Right cardiac atrium (tissue), 5 donors: Measurements from ENCODE around the gene PLCL2. TPM values are rescaled to one million over a fixed set of nuclear protein-coding genes. Genes with fewer than 3 reads are reported as not detected.
A peak's percentile ranks its signal among the peaks of the same experiment; 100 is the strongest.
"Not testable (repeated sequence)": the region's sequence is repeated elsewhere in the genome, so short reads cannot be mapped to it uniquely, and the experiment has no call there.

ENCODE experiments used
- ATAC-seq, 2 donors: fragments of 200-7000 bp; cut with Tn5 transposase; one replicate each; pipeline versions ENCODE4 v1.8.0 to v1.9.1; 2020; ENCODE audit warnings: moderate library complexity in 2 of 2, mild to moderate bottlenecking in 1 of 2
- DNase-seq, 3 donors: peaks; one replicate each; pipeline ENCODE4 v3.0.0-alpha.2; 2020
- H3K27ac ChIP-seq: one replicate; pipeline ENCODE4 v1.5.1; 2013; ENCODE audit warnings: mild to moderate bottlenecking, low read length, control low read depth, moderate library complexity
- H3K27me3 ChIP-seq: one replicate; pipeline ENCODE4 v1.6.1; 2013; ENCODE audit not compliant: control insufficient read depth, insufficient read depth
- H3K4me1 ChIP-seq: one replicate; pipeline ENCODE4 v1.6.1; 2013; ENCODE audit warnings: low read length; ENCODE audit not compliant: control insufficient read depth, insufficient read depth
- H3K4me3 ChIP-seq: one replicate; pipeline ENCODE4 v1.5.1; 2013; ENCODE audit warnings: low read length, control low read depth
- H3K9me3 ChIP-seq: one replicate; pipeline ENCODE4 v1.6.1; 2013; ENCODE audit warnings: low read length; ENCODE audit not compliant: control insufficient read depth
- WGBS: extraction: QIAGEN DNeasy Blood & Tissue Kit; methylation state at CpG from one replicate; pipeline ENCODE4 v1.1.7; 2013; 5-methylcytosine and 5-hydroxymethylcytosine counted together
- intact Hi-C, 4 donors: fragments of 100-400 bp; cut with DNase I; formaldehyde crosslinking; loops; one replicate each; pipeline versions ENCODE4 v1.11.0 to v1.14.0; 2022 to 2023
- polyA plus RNA-seq: library from polyadenylated mRNA; stranded (reverse); fragments of 200-250 nt; gene quantifications from one replicate; pipeline ENCODE4 v1.2.3, GENCODE V29; 2013
- total RNA-seq, 4 donors: library from RNA; stranded (reverse); fragmentation: NEBNext Ultra II Directional; extraction: Animal tissue kit (Norgen Biotek cat#: 25700); gene quantifications; one replicate each; pipeline ENCODE4 v1.2.1, GENCODE V29; 2021
- donor health status: healthy with polysubstance abuse.
- donor health status: DM: no; HTN: yes; CAD: no.
- donor health status: DM: no; HTN: no; CAD: no.
- donor health status: DM: no; HTN: yes; CAD: no; lungs with severe emphysema.
- donor health status: DM: yes; HTN: yes; CAD: no.

Gene PLCL2
- total and polyA plus RNA-seq, 5 donors: 12.5 to 47.4 (median 36.9) TPM

DNA sequence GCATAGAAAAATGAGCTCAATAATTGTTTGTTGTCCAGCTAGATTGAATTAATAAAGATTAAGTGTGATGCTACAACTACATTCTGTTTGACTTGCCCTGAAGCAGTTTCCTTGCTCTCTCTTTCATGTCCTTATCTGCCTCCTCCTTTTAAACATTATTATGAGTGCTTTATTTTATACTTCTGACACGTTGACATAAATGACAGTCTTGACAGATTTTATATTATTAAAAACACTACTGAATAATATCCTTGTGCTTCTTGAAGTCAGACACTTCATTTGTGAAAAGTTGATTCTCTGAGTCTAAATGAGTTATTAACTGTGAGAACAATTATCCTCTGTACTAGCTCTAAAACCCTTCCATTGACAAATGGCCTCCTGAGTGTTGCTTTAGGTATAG lies 58.2 kb downstream of the PLCL2 start:
- intact Hi-C loops: loop anchor here in 1 of 4 donors (10.0 kb wide), 1 partner anchor 58 kb away; the partner anchor contains the start of gene PLCL2
- Histone ChIP-seq H3K27me3 (no peaks in the 10 kb centered on the region), H3K4me1 (peaks cover 10% of the 10 kb centered on the region), H3K9me3 (no peaks in the 10 kb centered on the region), H3K27ac (no peak overlapping the region), H3K4me3 (no peak overlapping the region)
- WGBS: 24% methylated on average over 1 of the region's 1 CpG
- no peak for DNase-seq
- no peak for ATAC-seq

DNA sequence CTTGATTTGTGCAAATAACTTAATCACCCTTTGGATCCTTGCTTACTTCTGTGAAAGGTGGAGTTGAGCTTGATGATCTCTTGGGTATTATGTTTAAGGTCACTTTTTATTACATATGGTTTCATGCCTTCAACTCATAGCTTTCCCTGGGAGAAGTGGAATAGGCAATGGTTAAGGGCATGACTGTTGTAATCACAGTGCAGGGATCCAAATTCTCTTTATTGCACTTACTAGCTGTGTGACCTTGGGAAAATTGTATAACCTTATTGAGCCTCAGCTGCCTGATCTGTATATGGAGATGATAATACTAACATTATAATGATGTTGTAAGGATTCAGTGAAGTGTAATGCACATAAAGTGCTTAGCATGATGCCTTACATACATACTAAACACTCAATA lies 59.1 kb downstream of the PLCL2 start:
- no peaks in the 10 kb centered on the region for H3K27me3 ChIP-seq
- H3K4me3 ChIP-seq: no peak overlapping the region
- intact Hi-C loops: loop anchor here in 1 of 4 donors (10.0 kb wide), 1 partner anchor 59 kb away; the partner anchor contains the start of gene PLCL2
- H3K9me3 ChIP-seq: no peaks in the 10 kb centered on the region
- no peak for DNase-seq
- no peak overlapping the region for H3K27ac ChIP-seq
- peaks cover 10% of the 10 kb centered on the region for H3K4me1 ChIP-seq
- no peak for ATAC-seq

DNA sequence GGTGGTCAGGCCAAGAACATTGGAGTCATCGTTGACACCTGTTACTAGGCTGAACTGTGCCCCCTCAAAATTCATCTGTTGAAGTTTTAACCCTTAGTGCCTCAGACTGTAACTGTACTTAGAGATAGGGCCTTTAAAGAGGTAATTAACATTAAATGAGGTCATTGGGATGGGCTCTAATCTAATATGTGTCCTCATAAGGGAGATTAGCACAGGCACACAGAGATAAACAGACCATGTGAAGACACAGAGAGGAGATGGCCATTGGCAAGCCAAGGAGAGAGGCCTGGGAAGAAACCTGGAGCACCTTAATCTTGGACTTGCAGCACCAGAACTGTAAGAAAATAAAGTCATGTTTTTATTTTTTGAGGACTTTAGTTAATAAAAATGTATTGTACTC lies 59.6 kb downstream of the PLCL2 start:
- no peaks in the 10 kb centered on the region for H3K27me3 ChIP-seq
- H3K4me3 ChIP-seq: no peak overlapping the region
- intact Hi-C loops: loop anchor here in 1 of 4 donors (10.0 kb wide), 1 partner anchor 60 kb away; the partner anchor contains the start of gene PLCL2
- peaks cover 10% of the 10 kb centered on the region for H3K4me1 ChIP-seq
- ATAC-seq (no peak), DNase-seq (no peak)
- WGBS: 61% methylated on average over 1 of the region's 1 CpG
- no peaks in the 10 kb centered on the region for H3K9me3 ChIP-seq
- H3K27ac ChIP-seq: no peak overlapping the region

DNA sequence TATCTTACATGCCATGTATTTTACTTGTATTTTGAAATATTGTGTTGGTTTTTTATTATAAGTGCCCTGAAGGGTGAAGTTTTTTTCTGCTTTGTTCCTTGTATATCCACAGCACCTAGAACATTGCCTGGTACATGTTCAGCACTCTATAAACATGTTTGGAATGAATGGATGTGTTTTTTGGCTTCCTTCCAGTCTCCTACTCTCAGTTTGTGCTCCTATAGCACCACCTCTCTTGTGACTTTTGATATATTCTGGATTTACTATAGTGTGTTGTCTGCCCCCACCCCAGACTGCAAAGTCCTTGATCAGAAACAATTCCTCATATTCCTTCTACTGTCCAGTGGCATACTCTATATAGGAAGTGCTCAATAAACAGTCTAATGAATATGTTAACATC lies 60.6 kb downstream of the PLCL2 start:
- intact Hi-C loops: loop anchor here in 1 of 4 donors (10.0 kb wide), 1 partner anchor 61 kb away; the partner anchor contains the start of gene PLCL2
- peak in 1 of 2 donors; percentile 44 for ATAC-seq

DNA sequence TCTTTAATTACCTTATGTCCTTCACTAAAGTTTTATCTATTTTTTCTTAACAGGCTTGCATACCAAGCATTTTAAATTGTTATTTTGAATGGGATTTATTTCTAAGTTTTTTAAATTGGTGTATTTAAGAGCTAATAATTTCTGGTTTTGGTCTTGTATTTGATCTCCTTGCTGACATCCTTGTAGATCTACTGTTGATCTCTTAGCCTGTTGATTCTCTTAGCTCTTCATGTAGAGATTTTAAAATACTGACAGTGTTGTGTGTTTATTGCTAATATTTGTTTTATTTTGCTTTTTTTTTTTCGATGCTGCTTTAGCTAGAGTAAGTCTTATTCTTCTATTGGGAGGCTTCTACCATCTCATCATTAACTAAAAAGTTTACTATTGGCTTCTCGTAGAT lies 65.5 kb downstream of the PLCL2 start:
- DNase-seq (no peak), ATAC-seq (no peak)
- WGBS: 95% methylated on average over 2 of the region's 2 CpGs
- no peaks in the 10 kb centered on the region for H3K27me3 ChIP-seq
- no peak overlapping the region for H3K4me3 ChIP-seq
- peaks cover 2% of the 10 kb centered on the region for H3K4me1 ChIP-seq
- no peak overlapping the region for H3K27ac ChIP-seq
- no peaks in the 10 kb centered on the region for H3K9me3 ChIP-seq
- intact Hi-C loops: no loop called here

More for the DNA sequence above, 60.6 kb downstream of the PLCL2 start:
- Histone ChIP-seq H3K27me3 (no peaks in the 10 kb centered on the region), H3K4me1 (peaks cover 8% of the 10 kb centered on the region), H3K9me3 (no peaks in the 10 kb centered on the region), H3K4me3 (no peak overlapping the region), H3K27ac (no peak overlapping the region)
- DNase-seq: no peak

DNA sequence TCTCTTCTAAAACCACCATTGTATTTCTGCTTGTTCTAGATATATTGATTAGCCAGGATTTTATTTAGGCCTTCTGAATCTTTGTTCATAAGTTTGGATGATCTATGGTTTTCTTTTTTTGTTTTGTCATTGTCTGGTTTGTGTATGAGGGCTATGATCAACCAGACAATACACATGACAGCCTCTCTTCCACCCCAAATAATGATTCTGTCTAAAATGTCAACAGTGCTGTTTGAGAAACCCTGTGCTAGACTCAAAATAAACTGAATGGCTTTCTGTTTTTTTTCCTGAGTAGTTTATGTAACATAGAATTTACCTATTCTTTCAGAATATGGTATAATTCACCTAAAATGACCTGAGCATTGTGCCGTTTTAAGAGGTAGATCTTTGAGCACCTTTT lies 66.1 kb downstream of the PLCL2 start:
- ATAC-seq (no peak), DNase-seq (no peak)
- H3K9me3 ChIP-seq: no peaks in the 10 kb centered on the region
- intact Hi-C loops: no loop called here
- no peak overlapping the region for H3K27ac ChIP-seq
- H3K4me1 ChIP-seq: no peaks in the 10 kb centered on the region
- WGBS: 75% methylated on average over 1 of the region's 1 CpG
- H3K27me3 ChIP-seq: no peaks in the 10 kb centered on the region
- no peak overlapping the region for H3K4me3 ChIP-seq

DNA sequence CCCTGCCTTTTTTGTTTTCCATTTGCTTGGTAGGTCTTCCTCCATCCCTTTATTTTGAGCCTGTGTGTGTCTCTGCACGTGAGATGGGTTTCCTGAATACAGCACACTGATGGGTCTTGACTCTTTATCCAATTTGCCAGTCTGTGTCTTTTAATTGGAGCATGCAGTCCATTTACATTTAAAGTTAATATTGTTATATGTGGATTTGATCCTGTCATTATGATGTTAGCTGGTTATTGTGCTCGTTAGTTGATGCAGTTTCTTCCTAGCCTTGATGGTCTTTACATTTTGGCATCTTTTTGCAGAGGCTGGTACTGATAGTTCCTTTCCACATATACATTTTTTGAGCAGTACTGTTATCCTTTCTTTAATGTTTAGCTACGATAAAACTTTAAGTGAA lies 73.1 kb downstream of the PLCL2 start:
- H3K27ac ChIP-seq, H3K9me3 ChIP-seq, H3K4me1 ChIP-seq, H3K27me3 ChIP-seq, intact Hi-C loops, DNase-seq, H3K4me3 ChIP-seq, ATAC-seq: not testable (repeated sequence)
- WGBS: 94% methylated on average over 3 of the region's 3 CpGs

DNA sequence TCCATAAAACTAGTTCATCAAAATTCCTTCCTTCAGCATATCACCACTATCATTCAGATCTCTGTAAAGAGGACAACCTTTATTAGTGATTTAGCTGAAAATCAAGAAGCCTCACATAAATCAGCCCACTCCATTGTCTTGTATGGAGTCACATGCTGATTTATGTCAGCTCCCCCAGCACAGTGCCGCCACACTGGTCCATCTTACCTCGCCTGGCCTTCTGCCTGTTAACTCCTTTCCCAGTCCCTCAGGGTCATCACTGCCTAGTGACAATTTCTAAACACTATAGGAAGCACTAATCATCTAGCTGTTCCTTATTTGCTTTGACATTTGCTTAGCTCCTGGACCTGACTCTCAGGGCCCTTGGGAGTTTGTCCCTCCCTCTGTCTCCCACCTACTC lies 75.4 kb downstream of the PLCL2 start:
- no peak overlapping the region for H3K27ac ChIP-seq
- H3K27me3 ChIP-seq: no peaks in the 10 kb centered on the region
- no peaks in the 10 kb centered on the region for H3K9me3 ChIP-seq
- DNase-seq: no peak
- no peak overlapping the region for H3K4me3 ChIP-seq
- intact Hi-C loops: no loop called here
- H3K4me1 ChIP-seq: no peaks in the 10 kb centered on the region
- no peak for ATAC-seq
- 98% methylated on average over 2 of the region's 2 CpGs for WGBS

DNA sequence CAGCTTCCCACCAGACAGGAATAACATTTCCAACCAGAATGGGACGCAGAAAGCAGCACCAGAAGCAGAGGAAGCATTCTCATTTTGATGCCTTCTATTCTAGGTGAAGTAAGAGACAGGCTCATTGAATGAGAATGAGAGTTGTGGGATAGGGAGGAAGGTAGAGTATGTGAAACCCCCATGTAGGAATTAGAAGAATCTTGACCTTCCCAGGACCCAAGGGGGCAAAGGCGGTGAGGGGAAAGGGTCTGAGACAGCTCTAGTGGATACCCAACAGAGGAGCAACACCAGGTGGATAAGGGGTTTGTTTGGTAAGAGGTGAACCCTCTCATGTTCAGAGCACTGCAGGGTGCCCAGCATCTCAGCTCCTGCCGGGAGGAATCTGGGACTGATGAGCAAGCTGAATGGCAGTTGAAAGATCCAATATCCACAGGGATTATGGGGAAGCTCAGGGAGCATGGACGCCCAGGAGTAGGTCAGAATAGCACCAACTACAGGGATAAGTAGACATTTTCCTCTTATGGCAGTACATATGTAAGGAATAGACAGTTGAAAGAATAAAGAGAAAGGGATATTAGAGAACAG lies 77.0 kb downstream of the PLCL2 start:
- Histone ChIP-seq H3K4me1 (no peaks in the 10 kb centered on the region), H3K27me3 (no peaks in the 10 kb centered on the region), H3K27ac (no peak overlapping the region), H3K9me3 (no peaks in the 10 kb centered on the region), H3K4me3 (no peak overlapping the region)
- intact Hi-C loops: no loop called here
- DNase-seq: no peak
- WGBS: 76% methylated on average over 4 of the region's 4 CpGs
- ATAC-seq: no peak

DNA sequence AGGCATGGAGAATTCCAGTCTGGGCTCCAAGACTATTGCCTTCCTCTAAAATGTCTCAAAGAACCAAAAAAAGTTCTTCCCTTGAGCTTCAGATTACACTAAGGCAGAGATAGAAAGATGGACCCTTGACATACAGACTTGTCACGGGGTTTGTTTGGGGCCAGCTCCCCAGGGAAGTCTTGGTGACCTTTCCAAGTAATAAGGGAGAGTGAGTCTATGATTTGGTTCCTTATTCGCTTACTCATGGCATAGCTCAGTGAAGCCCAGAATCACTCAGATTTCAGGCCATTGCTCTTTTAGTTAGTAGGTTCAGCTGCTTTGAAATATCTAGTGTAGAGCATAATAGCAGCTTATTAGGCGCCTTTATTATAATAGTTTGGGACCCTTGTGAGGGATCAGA lies 90.3 kb downstream of the PLCL2 start:
- no peaks in the 10 kb centered on the region for H3K9me3 ChIP-seq
- no peak overlapping the region for H3K4me3 ChIP-seq
- no peaks in the 10 kb centered on the region for H3K27me3 ChIP-seq
- H3K27ac ChIP-seq: no peak overlapping the region
- intact Hi-C loops: no loop called here
- ATAC-seq (no peak), DNase-seq (no peak)
- WGBS: 75% methylated on average over 3 of the region's 3 CpGs
- H3K4me1 ChIP-seq: peaks cover 4% of the 10 kb centered on the region

DNA sequence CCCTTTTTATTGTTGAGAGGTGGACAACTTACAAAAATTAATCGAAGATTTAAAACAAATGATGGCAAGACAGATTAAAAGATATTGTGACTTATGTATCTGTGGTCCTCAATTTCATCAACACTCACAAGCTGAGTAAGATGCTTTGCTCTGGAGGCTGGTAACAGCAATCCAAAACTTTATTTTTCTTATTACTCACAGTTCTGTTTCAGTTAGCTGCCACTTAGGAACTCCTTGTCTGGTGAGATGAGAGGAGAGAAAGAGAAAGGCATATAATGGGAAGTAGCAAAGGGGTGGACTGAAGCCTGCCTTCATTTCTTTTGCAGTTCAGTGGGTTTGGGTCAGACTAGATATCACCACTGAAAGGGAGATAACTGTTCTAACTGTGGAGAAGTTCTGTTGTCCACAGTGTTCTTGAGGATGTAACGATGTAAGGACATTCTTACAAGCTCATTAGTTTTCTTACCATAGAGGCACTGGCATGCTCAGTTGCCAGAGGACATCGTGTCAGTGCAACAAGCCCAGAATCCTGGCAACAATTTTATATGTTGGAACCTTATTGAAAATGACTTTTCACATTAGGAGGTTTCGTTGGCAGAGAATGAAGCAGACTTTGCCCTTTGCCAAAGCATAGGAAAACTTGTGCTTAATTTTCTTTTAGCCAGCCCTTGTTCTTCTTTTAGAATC lies 93.6 kb downstream of the PLCL2 start:
- WGBS: 72% methylated on average over 4 of the region's 4 CpGs
- DNase-seq (no peak), ATAC-seq (no peak)
- Histone ChIP-seq H3K9me3 (no peaks in the 10 kb centered on the region), H3K27me3 (no peaks in the 10 kb centered on the region), H3K4me3 (no peak overlapping the region), H3K4me1 (peaks cover 4% of the 10 kb centered on the region), H3K27ac (no peak overlapping the region)
- intact Hi-C loops: no loop called here
